Pancreas (tissue), 10 donors: ENCODE measurements around the gene ZNF486. TPM values are rescaled to one million over a fixed set of nuclear protein-coding genes. Genes with fewer than 3 reads are reported as not detected.
"Not testable (repeated sequence)": the region's sequence is repeated elsewhere in the genome, so short reads cannot be mapped to it uniquely, and the experiment has no call there.

Experiments used
- ATAC-seq, 4 donors: fragments of 200-7000 bp; cut with Tn5 transposase; one replicate each; pipeline versions ENCODE4 v1.8.0 to v1.9.1; 2020; ENCODE audit warnings: mild to moderate bottlenecking in 4 of 4, moderate library complexity in 4 of 4
- DNase-seq, 6 donors: peaks; one replicate each; pipeline ENCODE4 v3.0.0-alpha.2; 2020
- FAIRE-seq: peaks from 2 replicates; lab custom pipeline; 2012; peaks lifted over from hg19 to GRCh38; lab: Jason Lieb, UNC
- H3K27ac ChIP-seq, 4 donors: fragments of 200-600 bp; sonication (generic); 1 replicate in 3 of 4; 2 replicates in 1 of 4; pipeline versions ENCODE4 v1.5.0 to v1.8.0; 2020
- H3K27me3 ChIP-seq, 4 donors: fragments of 200-600 bp; one replicate each; pipeline ENCODE4 v1.8.0; 2021
- H3K36me3 ChIP-seq, 3 donors: fragments of 200-600 bp; sonication (generic) in 1 of 3; one replicate each; pipeline versions ENCODE4 v1.5.0 to v1.8.0; 2020 to 2021
- H3K4me1 ChIP-seq, 3 donors: fragments of 200-600 bp; one replicate each; pipeline ENCODE4 v1.8.0; 2021
- H3K4me3 ChIP-seq, 4 donors: fragments of 200-600 bp; sonication (generic) in 2 of 4; one replicate each; pipeline versions ENCODE4 v1.5.0 to v1.8.0; 2020 to 2021
- H3K9me3 ChIP-seq, 4 donors: fragments of 200-600 bp; one replicate each; pipeline ENCODE4 v1.8.0; 2021
- CTCF ChIP-seq, 4 donors: fragments of 200-600 bp; sonication (generic) in 3 of 4; IDR thresholded peaks; one replicate each; pipeline versions ENCODE4 v1.5.0 to v1.8.0; 2021; ENCODE audit warnings: antibody characterized with exemption in 4 of 4
- WGBS, 2 donors: extraction: QIAGEN DNeasy Blood & Tissue Kit; methylation state at CpG; one replicate each; pipeline ENCODE4 v1.1.7; 2013; 5-methylcytosine and 5-hydroxymethylcytosine counted together
- intact Hi-C, 3 donors: fragments of 100-400 bp; cut with DNase I; formaldehyde crosslinking; loops; one replicate each; pipeline versions ENCODE4 v1.11.1 to v1.14.2; 2022
- polyA plus RNA-seq, 2 donors: library from polyadenylated mRNA; stranded (reverse); fragments of 200-250 nt; gene quantifications; one replicate each; pipeline ENCODE4 v1.2.3, GENCODE V29; 2013
- total RNA-seq, 6 donors: library from RNA; stranded (reverse); fragmentation: NEBNext Ultra II Directional in 4 of 6; extraction: Animal tissue kit (Norgen Biotek cat#: 25700) in 4 of 6; gene quantifications; one replicate each; pipeline versions ENCODE4 v1.2.1 to v1.2.4, GENCODE V29; 2021 to 2023
- donor health status: healthy with polysubstance abuse.
- donor health status: DM: no; HTN: no; CAD: no; lungs with moderate emphysema.
- donor health status: DM: no; HTN: no; CAD: no.
- donor health status: control.
- donor health status: control.
- donor health status: Bipolar disorder and iron deficiency.
- donor health status: DM: yes; HTN: yes; CAD: no.
- donor health status: DM: no; HTN: no; CAD: no.
- donor health status: DM: no; HTN: no; CAD: no.
- donor health status: DM: yes; HTN: yes; CAD: no.

ZNF486 gene
- total and polyA plus RNA-seq, 8 donors, result 2.0 to 6.1 (median 3.0) TPM

DNA sequence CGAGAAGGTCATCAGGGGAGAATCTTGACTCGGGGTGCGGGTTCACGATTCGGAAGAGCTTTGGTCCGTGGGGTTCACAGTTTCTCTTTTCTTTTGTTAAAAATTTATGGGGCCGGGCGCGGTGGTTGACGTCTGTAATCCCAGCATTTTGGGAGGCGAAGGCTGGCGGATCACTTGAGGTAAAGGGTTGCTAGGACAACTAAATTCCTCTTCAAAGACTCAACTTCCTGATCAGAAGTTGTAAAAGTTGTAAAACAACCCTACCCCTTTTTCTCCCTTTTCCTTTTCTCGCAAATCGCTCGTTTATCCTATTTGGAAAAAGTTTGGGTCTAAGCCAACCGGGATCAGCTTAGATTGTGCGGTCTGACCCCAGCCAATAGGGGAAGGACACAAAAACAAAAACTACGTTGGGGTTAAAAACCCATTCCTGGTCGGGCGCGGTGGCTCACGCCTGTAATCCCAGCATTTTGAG, 673 bp downstream of the ZNF486 start:
- Histone ChIP-seq H3K36me3 (no peaks in the 10 kb centered on the region), H3K27ac (peak overlapping the region; percentile 43 to 73 (median 58)), H3K4me3 (peak overlapping the region; percentile 51 to 79 (median 60)), H3K27me3 (no peaks in the 10 kb centered on the region), H3K4me1 (no peaks in the 10 kb centered on the region), H3K9me3 (no peaks in the 10 kb centered on the region)
- intact Hi-C loops, result no loop called here
- ATAC-seq, result peak; percentile 7 to 19 (median 12)
- no peak for FAIRE-seq
- TF ChIP-seq CTCF (IDR thresholded peaks at IDR 0.05), result no peak
- 19 to 20% methylated on average over 22 of the region's 22 CpGs for WGBS, 2 donors
- no peak for DNase-seq

GRCh38 chr19:20171285-20171684, 4.3 kb downstream of the ZNF486 start:
- DNase-seq, result no peak
- WGBS, 2 donors, result 83 to 86% methylated on average over 3 of the region's 3 CpGs
- H3K36me3 ChIP-seq, result no peaks in the 10 kb centered on the region
- no peak for FAIRE-seq
- H3K9me3 ChIP-seq, result no peaks in the 10 kb centered on the region
- H3K27ac ChIP-seq, result no peak overlapping the region
- intact Hi-C loops, result no loop called here
- H3K4me1 ChIP-seq, result no peaks in the 10 kb centered on the region
- TF ChIP-seq CTCF (IDR thresholded peaks at IDR 0.05), result no peak
- H3K27me3 ChIP-seq, result no peaks in the 10 kb centered on the region
- no peak for ATAC-seq
- no peak overlapping the region for H3K4me3 ChIP-seq

GRCh38 chr19:20175848-20176247, 8.8 kb downstream of the ZNF486 start:
- FAIRE-seq, intact Hi-C loops: not testable (repeated sequence)
- WGBS, 2 donors, result 96 to 98% methylated on average over 26 to 28 of the region's 28 CpGs

GRCh38 chr19:20179956-20180355, 12.9 kb downstream of the ZNF486 start:
- H3K9me3 ChIP-seq, DNase-seq, intact Hi-C loops, H3K36me3 ChIP-seq, H3K4me1 ChIP-seq, FAIRE-seq, H3K27ac ChIP-seq, ATAC-seq, H3K27me3 ChIP-seq, H3K4me3 ChIP-seq: not testable (repeated sequence)

More at GRCh38 chr19:20175848-20176247, 8.8 kb downstream of the ZNF486 start:
- not testable (repeated sequence) for H3K9me3 ChIP-seq, H3K4me3 ChIP-seq, H3K27ac ChIP-seq, H3K36me3 ChIP-seq, ATAC-seq, H3K27me3 ChIP-seq, H3K4me1 ChIP-seq
- DNase-seq, result peak in 1 of 6 donors; percentile 61

GRCh38 chr19:20182222-20182785, 15.3 kb downstream of the ZNF486 start:
- ATAC-seq (no peak), FAIRE-seq (no peak), DNase-seq (no peak)
- no peaks in the 10 kb centered on the region for H3K9me3 ChIP-seq
- H3K36me3 ChIP-seq, result no peaks in the 10 kb centered on the region
- peaks cover 0 to 2% (median 0%) of the 10 kb centered on the region in 3 donors for H3K4me1 ChIP-seq
- no peaks in the 10 kb centered on the region for H3K27me3 ChIP-seq
- H3K27ac ChIP-seq, result no peak overlapping the region
- H3K4me3 ChIP-seq, result no peak overlapping the region
- intact Hi-C loops, result no loop called here
- no peak for TF ChIP-seq CTCF (IDR thresholded peaks at IDR 0.05)

- Histone ChIP-seq H3K4me3 (no peak overlapping the region), H3K9me3 (no peaks in the 10 kb centered on the region), H3K4me1 (peaks cover 0 to 2% (median 0%) of the 10 kb centered on the region in 3 donors), H3K27me3 (no peaks in the 10 kb centered on the region), H3K36me3 (peaks cover 0 to 9% (median 0%) of the 10 kb centered on the region in 3 donors), H3K27ac (no peak overlapping the region)
- DNase-seq (no peak), FAIRE-seq (no peak), ATAC-seq (no peak)
- intact Hi-C loops, result no loop called here
- 61 to 62% methylated on average over 4 of the region's 4 CpGs for WGBS, 2 donors
- no peak for TF ChIP-seq CTCF (IDR thresholded peaks at IDR 0.05)
Observed at GRCh38 chr19:20186174-20186573, 19.2 kb downstream of the ZNF486 start.
